PC-9 (cell line): ENCODE measurements around the gene RRBP1. TPM values are rescaled to one million over a fixed set of nuclear protein-coding genes. Genes with fewer than 3 reads are reported as not detected.

Experiments used
- BruUV-seq: library from RNA; stranded (reverse); fragments of 400-500 nt; replicated peaks from 2 replicates; lab custom pipeline; 2021; lab: Mats Ljungman, UMichigan
- CTCF ChIA-PET: fragments of 300-600 bp; sonication (Branson Sonifier 250); formaldehyde crosslinking; loops from one replicate; lab custom pipeline; 2022; ENCODE audit warnings: antibody characterized with exemption; lab: Charles Lee
- POLR2A ChIA-PET: fragments of 300-600 bp; sonication (Branson Sonifier 250); formaldehyde crosslinking; loops from one replicate; lab custom pipeline; 2022; ENCODE audit warnings: antibody characterized with exemption; ENCODE audit not compliant: unreplicated experiment; lab: Charles Lee
- DNase-seq, 2 experiments: peaks; one replicate each; pipeline versions ENCODE4 v3.0.0 to v3.0.0-alpha.2; 2015 to 2022; ENCODE audit warnings: mixed read lengths in 1 of 2
- H2AFZ ChIP-seq: fragments of 200-600 bp; sonication (generic); 2 replicates; pipeline ENCODE4 v1.8.1; 2017; ENCODE audit warnings: antibody characterized with exemption
- H3F3A ChIP-seq: fragments of 200-600 bp; sonication (generic); 2 replicates; pipeline ENCODE4 v1.8.1; 2017; ENCODE audit warnings: antibody characterized with exemption, mild to moderate bottlenecking, low read depth; ENCODE audit not compliant: insufficient read depth
- H3K27ac ChIP-seq: fragments of 200-600 bp; sonication (generic); 2 replicates; pipeline ENCODE4 v1.6.1; 2016; ENCODE audit warnings: mixed run types
- H3K27me3 ChIP-seq: fragments of 200-600 bp; sonication (generic); 2 replicates; pipeline ENCODE4 v1.6.1; 2016; ENCODE audit warnings: low read depth, mixed run types; ENCODE audit not compliant: insufficient read depth
- H3K36me3 ChIP-seq: fragments of 200-600 bp; sonication (generic); 2 replicates; pipeline ENCODE4 v1.6.1; 2016; ENCODE audit warnings: low read depth, mixed run types
- H3K4me1 ChIP-seq: fragments of 200-600 bp; sonication (generic); replicated peaks from 2 replicates; pipeline ENCODE4 v1.6.1; 2016; ENCODE audit warnings: mixed run types; ENCODE audit not compliant: insufficient read depth
- H3K4me2 ChIP-seq: fragments of 200-600 bp; sonication (generic); 2 replicates; pipeline ENCODE4 v1.6.1; 2017; ENCODE audit warnings: mixed run types
- H3K4me3 ChIP-seq: fragments of 200-600 bp; sonication (generic); 2 replicates; pipeline ENCODE4 v1.6.1; 2016; ENCODE audit warnings: mixed run types
- H3K79me2 ChIP-seq: fragments of 200-600 bp; sonication (generic); 2 replicates; pipeline ENCODE4 v1.6.1; 2017; ENCODE audit warnings: low read depth, mixed run types
- H3K9me2 ChIP-seq: fragments of 200-600 bp; sonication (generic); 2 replicates; pipeline ENCODE4 v1.8.1; 2017; ENCODE audit warnings: mild to moderate bottlenecking; ENCODE audit not compliant: insufficient read depth
- H3K9me3 ChIP-seq: fragments of 200-600 bp; sonication (generic); 2 replicates; pipeline ENCODE4 v1.8.1; 2016; ENCODE audit warnings: low read depth; ENCODE audit not compliant: insufficient read depth
- H4K20me1 ChIP-seq: fragments of 200-600 bp; sonication (generic); 2 replicates; pipeline ENCODE4 v1.8.1; 2017; ENCODE audit not compliant: insufficient read depth
- CTCF ChIP-seq: fragments of 200-600 bp; sonication (generic); conservative IDR thresholded peaks from 2 replicates; pipeline ENCODE4 v1.6.1; 2017; ENCODE audit warnings: mixed run types, antibody characterized with exemption, mild to moderate bottlenecking, moderate library complexity
- EZH2 ChIP-seq: fragments of 200-600 bp; sonication (generic); IDR thresholded peaks from 2 replicates; pipeline ENCODE4 v1.8.0; 2017; ENCODE audit warnings: antibody characterized with exemption, low read depth
- intact Hi-C: fragments of 100-400 bp; cut with micrococcal nuclease; formaldehyde crosslinking; loops from one replicate; pipeline ENCODE4 v1.10.0; 2022; ENCODE audit not compliant: unreplicated experiment
- total RNA-seq: library from RNA; stranded (reverse); gene quantifications from 2 replicates; pipeline ENCODE4 v1.2.3, GENCODE V29; 2021

Gene RRBP1
- total RNA-seq, 1 experiment from 2014 or later: 144 TPM

- no peaks in the 10 kb centered on the region for H4K20me1 ChIP-seq
- no peaks in the 10 kb centered on the region for H3K9me3 ChIP-seq
These were observed 16.3 kb upstream of the RRBP1 start for GRCh38 chr20:17698384-17698783.

GRCh38 chr20:17697171-17697570, 15.1 kb upstream of the RRBP1 start:
- Histone ChIP-seq H3K36me3 (no peaks in the 10 kb centered on the region), H3K4me3 (no peak overlapping the region), H3K79me2 (no peaks in the 10 kb centered on the region), H3K27ac (no peak overlapping the region), H3K4me2 (no peak overlapping the region), H3F3A (no peaks in the 10 kb centered on the region), H3K9me2 (no peaks in the 10 kb centered on the region), H3K4me1 (no peaks in the 10 kb centered on the region), H4K20me1 (no peaks in the 10 kb centered on the region), H3K27me3 (no peaks in the 10 kb centered on the region), H3K9me3 (no peaks in the 10 kb centered on the region), H2AFZ (no peak overlapping the region)
- ChIA-PET CTCF (no interaction called here), POLR2A (no interaction called here)
- no TSS peak for BruUV-seq
- TF ChIP-seq CTCF (no peak), EZH2 (no peak)
- intact Hi-C loops: no loop called here
- no peak for DNase-seq

More at GRCh38 chr20:17698384-17698783, 16.3 kb upstream of the RRBP1 start:
- H3K27ac ChIP-seq: no peak overlapping the region
- H3F3A ChIP-seq: no peaks in the 10 kb centered on the region
- no peaks in the 10 kb centered on the region for H3K4me1 ChIP-seq
- TF ChIP-seq EZH2 (no peak), CTCF (no peak)
- ChIA-PET CTCF (interaction anchor here (0.6 kb wide), 2 partner anchors 16 to 219 kb away, joined by 3 to 17 read pairs; no protein-coding TSS in a partner anchor), POLR2A (interaction anchor here (0.6 kb wide), 1 partner anchor 1203 kb away, joined by 6 read pairs; no protein-coding TSS in a partner anchor)
- intact Hi-C loops: no loop called here
- no peak overlapping the region for H3K4me3 ChIP-seq
- no TSS peak for BruUV-seq
- H3K9me2 ChIP-seq: no peaks in the 10 kb centered on the region
- no peaks in the 10 kb centered on the region for H3K36me3 ChIP-seq
- H3K79me2 ChIP-seq: no peaks in the 10 kb centered on the region
- no peak overlapping the region for H2AFZ ChIP-seq
- DNase-seq: no peak
- no peaks in the 10 kb centered on the region for H3K27me3 ChIP-seq
- H3K4me2 ChIP-seq: no peak overlapping the region

- Histone ChIP-seq H3K27me3 (no peaks in the 10 kb centered on the region), H3F3A (no peaks in the 10 kb centered on the region), H3K4me1 (no peaks in the 10 kb centered on the region), H3K9me2 (no peaks in the 10 kb centered on the region), H3K79me2 (no peaks in the 10 kb centered on the region), H4K20me1 (no peaks in the 10 kb centered on the region), H3K4me2 (no peak overlapping the region), H3K4me3 (no peak overlapping the region), H2AFZ (no peak overlapping the region), H3K36me3 (no peaks in the 10 kb centered on the region), H3K9me3 (no peaks in the 10 kb centered on the region), H3K27ac (no peak overlapping the region)
- ChIA-PET POLR2A (no interaction called here), CTCF (no interaction called here)
- BruUV-seq: no TSS peak
- no peak for TF ChIP-seq CTCF
- intact Hi-C loops: no loop called here
- no peak for DNase-seq
These were observed 14.2 kb upstream of the RRBP1 start for GRCh38 chr20:17696287-17696686.
